HTR-8/SVneo (cell line): ENCODE results near the gene DNM1.

Source experiments
- DNase-seq: peaks from one replicate; pipeline ENCODE4 v3.0.0; 2011; ENCODE audit warnings: low spot score, mixed read lengths; ENCODE audit not compliant: insufficient read length
- FAIRE-seq: peaks from 2 replicates; lab custom pipeline; 2011; peaks lifted over from hg19 to GRCh38; lab: Jason Lieb, UNC

Gene DNM1

DNA sequence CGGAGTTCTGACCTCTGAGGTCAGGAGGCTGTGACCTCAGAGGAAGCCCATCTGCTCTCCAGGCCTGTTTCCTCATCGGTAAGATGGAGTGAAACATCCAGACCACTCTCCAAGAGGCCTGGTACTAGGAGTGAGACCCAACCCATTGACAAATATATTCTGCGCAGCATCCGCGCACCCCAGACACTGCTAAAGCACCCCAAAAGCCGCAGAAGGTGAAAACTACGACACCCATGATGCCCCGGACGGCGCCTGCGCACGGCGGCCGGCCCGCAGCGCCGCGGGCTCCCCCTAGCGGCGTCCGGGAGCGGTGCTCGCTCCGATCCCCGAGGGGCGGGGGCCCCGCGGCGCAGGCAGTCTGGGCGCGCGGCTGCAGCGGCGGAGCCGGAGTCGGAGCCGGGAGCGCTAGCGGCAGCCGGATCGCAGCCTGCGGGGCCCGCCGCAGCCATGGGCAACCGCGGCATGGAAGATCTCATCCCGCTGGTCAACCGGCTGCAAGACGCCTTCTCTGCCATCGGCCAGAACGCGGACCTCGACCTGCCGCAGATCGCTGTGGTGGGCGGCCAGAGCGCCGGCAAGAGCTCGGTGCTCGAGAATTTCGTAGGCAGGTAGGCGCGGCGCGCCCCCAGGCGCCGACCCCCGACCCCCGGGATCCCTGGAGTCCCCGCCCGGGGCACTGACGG lies at the start of gene DNM1:
Gene DNM1, plus strand, starts transcription at position 356 of the 683 bp plus-strand sequence. Its CDS starts 92 bp downstream, at position 448.
- no peak for FAIRE-seq
- DNase-seq: peak; percentile 85

GRCh38 chr9:128153947-128154695 lies 49.1 kb upstream of the DNM1 start:
- no peak for FAIRE-seq
- DNase-seq: no peak

GRCh38 chr9:128155736-128156500 lies 47.3 kb upstream of the DNM1 start:
- DNase-seq: no peak
- no peak for FAIRE-seq

GRCh38 chr9:128159522-128159783 lies 43.7 kb upstream of the DNM1 start:
- no peak for DNase-seq
- FAIRE-seq: no peak

- FAIRE-seq (no peak), DNase-seq (peak; percentile 92)
Measured at GRCh38 chr9:128159784-128160602, 43.2 kb upstream of the DNM1 start, which contains the start of gene BBLN. Gene BBLN (plus strand): TSS chr9:128160265. CDS start chr9:128160408, 143 bp downstream.

- DNase-seq (no peak), FAIRE-seq (no peak)
Measured at GRCh38 chr9:128160603-128160987, 42.6 kb upstream of the DNM1 start.

DNA sequence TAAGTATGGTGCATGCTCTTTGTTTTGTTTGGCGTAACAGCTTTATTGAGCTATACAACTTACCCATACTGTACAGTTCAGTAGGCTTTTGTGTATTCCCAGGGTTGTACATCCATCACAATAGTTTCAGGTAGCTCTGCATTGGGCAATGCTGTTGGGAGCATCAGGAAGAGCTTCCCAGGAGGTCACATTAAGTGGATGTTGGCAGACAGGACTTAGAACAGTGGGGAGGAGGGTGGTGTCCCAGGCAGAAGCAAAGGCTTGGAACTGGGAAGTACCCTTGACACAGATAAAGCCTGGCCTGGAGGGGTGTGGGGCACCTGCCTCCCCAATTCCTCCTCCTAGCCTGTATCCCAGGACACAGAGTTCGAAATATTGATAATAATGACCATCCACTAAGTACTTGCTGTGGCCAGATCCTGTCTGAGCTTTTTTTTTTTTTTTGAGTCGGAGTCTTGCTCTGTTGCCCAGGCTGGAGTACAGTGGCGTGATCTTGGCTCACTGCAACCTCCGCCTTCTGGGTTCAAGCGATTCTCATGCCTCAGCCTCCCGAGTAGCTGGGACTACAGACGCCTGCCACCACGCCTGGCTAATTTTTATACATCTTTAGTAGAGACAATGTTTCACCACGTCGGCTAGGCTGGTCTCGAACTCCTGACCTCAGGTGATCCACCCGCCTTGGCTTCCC lies 41.8 kb upstream of the DNM1 start:
- FAIRE-seq (no peak), DNase-seq (no peak)

DNA sequence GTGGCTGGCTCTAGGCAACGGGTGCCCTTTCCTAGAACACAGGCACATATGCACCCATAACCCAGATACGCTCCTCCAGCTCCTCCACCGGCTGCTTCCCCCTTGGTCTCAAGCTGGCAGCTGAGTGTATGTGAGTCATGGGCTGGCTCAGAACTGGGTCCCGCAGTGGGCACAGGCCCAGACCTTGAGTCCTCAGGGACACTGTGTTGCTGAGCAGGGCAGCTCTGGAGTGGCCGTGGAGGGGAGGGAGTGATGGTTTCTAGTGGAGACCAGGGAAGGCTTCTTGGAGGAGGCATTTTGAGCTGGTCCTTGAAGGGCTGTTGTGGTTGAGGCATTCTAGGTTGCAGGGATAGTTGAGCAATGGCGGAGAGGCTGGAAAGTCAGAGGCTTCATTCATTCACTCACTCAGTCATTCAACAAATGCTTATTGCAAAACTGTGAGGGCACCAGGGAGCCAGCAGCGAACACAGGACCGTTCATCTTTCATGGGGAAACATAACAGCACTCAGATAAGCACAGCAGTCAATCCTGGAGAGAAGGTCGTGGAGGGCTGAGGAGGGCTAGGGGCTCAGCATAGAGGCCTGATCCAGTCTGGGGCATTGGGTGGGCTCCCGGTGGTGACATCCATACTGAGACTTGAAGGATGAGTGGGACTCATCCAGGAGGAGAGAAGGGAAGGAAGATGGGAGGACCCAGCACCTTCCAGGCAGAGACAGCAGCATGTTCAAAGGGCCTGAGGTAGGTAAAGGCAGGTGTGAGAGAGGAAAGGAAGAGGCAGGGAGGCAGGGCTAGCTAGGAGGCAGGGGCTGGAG lies 40.8 kb upstream of the DNM1 start:
- no peak for DNase-seq
- FAIRE-seq: no peak

- FAIRE-seq (no peak), DNase-seq (no peak)
Measured at GRCh38 chr9:128163027-128163515, 40.1 kb upstream of the DNM1 start.

- DNase-seq: no peak
- no peak for FAIRE-seq
Measured at GRCh38 chr9:128163523-128164306, 39.5 kb upstream of the DNM1 start.

DNA sequence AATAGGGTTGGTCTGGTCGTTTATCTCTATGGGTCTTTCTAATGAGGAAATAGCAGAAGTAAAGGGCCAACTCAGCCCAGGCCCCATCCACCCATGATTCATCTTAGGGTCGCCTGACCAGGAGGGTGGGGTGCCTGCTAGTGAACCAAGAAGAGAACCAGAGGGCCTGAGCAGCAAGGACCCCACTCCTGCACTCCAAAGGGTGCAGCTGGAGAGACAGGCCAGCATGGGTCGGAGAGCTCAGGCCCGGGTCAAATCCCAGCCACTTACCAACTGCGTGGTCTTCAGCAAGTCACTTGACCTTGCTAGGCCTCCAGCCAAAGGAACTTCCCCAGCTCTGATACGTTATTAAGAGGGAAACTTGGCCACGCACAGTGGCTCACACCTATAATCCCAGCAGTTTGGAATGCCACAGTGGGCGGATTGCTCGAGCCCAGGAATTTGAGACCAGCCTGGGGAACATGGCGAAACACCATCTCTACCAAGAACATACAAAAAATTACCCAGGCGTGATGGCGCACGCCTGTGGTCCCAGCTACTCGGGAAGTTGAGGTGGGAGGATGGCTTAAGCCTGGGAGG lies 38.8 kb upstream of the DNM1 start:
- FAIRE-seq (no peak), DNase-seq (no peak)

DNA sequence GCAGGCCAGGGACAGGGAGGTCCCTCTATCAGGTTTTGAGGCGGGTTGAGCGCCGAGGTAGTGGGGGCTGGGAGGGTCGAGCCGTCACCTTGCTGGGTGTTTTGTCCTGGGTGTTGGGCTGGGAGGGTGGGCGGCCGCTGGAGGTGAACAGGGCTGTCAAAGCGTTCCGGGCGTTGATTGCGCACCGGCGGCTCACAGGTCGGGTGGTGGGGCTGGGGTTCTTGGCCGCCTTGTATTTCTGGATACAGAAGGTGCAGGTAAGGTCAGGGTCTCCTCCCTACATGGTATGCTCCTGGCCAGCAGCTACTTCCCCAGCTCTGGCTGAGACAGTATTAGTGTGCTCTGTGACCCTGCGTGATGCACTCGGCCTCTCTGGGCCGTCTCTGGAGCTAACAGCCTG lies 37.0 kb upstream of the DNM1 start:
- DNase-seq (no peak), FAIRE-seq (no peak)

GRCh38 chr9:128167209-128167608 lies 36.0 kb upstream of the DNM1 start:
- DNase-seq (no peak), FAIRE-seq (no peak)

- DNase-seq (no peak), FAIRE-seq (no peak)
Measured at GRCh38 chr9:128168731-128169308, 34.4 kb upstream of the DNM1 start.

GRCh38 chr9:128169492-128169891 lies 33.7 kb upstream of the DNM1 start:
- DNase-seq: no peak
- no peak for FAIRE-seq

- no peak for DNase-seq
- no peak for FAIRE-seq
Measured at GRCh38 chr9:128169925-128170324, 33.3 kb upstream of the DNM1 start.

DNA sequence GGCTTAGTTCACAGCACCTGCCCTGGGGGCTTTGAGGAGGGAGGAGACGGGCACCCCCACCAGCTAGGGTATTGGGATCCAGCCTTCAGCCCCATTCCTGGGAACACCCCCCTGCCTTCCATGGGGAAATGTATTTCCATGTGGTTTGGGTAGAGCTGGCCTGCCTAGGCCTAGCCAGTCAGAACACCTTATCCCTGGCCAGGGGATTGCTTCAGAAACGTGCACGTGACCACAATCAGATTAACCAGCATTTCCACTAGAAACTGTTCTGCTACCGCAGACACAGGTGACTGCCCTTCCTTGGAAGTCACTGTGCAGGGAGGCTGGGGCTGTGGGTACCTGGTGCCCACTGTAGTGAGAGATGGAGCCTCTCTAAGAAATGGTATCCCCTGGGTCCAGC lies 29.1 kb upstream of the DNM1 start:
- DNase-seq (no peak), FAIRE-seq (no peak)
